ENCODE measurements around the gene FBXL14.

- TF ChIP-seq POLR2A (IDR thresholded peaks at IDR 0.05) (no peak), CTCF (IDR thresholded peaks at IDR 0.05) (no peak)
Observed at GRCh38 chr12:1608713-1609119, 14.3 kb upstream of the FBXL14 start.
